ENCODE results near the gene PRPF40B.
A peak's percentile ranks its signal among the peaks of the same experiment; 100 is the strongest.

The PRPF40B gene

DNA sequence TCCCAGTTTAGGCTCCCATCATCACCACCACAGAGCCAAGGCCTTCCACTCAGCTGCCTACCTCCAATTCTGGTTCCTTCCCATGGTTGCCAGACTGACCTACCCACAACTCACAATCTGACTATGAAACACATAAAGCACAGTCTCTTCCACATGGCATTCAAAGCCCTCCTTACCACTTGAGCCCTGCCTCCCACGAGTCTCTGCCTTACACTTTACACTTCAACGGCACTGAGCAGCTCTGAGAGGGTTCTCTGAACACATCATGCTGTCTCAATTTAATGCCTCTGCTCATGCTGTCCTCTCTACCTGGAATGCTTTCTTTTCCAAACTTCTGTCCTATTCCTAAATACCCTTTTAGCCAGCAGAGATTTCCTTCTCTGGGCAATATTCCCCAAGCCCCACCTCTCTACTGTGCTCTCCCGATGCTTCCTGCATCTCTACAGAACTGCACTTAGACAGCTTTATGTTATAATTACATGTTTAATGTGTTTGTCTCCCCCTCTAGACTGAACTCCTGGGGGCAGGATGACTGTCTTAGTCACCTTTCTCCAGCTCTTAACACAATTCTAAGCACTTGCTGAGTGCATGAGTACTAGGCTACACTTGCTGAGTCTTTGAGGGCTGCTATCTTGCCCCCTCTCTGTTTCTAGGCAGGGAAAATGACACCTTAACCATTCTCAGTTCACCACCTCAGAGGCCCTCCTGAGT, 60.4 kb downstream of the PRPF40B start:
- Histone ChIP-seq H3K9ac (ENCODE audit: low read length) (no peak overlapping the region), H4K5ac (ENCODE audit: low read length) (no peak overlapping the region), H3K27me3 (ENCODE audit: insufficient read depth, low read length, poor library complexity) (no peaks in the 10 kb centered on the region), H3K18ac (ENCODE audit: low read length) (no peak overlapping the region), H2BK120ac (ENCODE audit: low read depth, low read length) (no peak overlapping the region), H3K4me3 (ENCODE audit: low read length) (no peak overlapping the region), H4K8ac (ENCODE audit: low read depth, low read length) (no peak overlapping the region), H3K4ac (ENCODE audit: low read depth, low read length) (no peak overlapping the region), H2BK15ac (replicated peaks; ENCODE audit: low read depth) (no peak overlapping the region), H3K56ac (ENCODE audit: low read length) (peak overlapping the region; percentile 32), H3K4me2 (ENCODE audit: low read length) (no peak overlapping the region), H2AK5ac (ENCODE audit: low read length) (no peak overlapping the region), H3K4me1 (ENCODE audit: control insufficient read depth, low read depth, low read length) (peaks cover 9% of the 10 kb centered on the region), H3K36me3 (ENCODE audit: control insufficient read depth, insufficient read depth, low read length) (no peaks in the 10 kb centered on the region), H3K79me1 (ENCODE audit: low read length) (peaks cover 12% of the 10 kb centered on the region), H3K23ac (ENCODE audit: low read length) (no peak overlapping the region), H2BK5ac (ENCODE audit: low read length) (peak overlapping the region; percentile 48), H3K27ac (ENCODE audit: low read depth, low read length) (no peak overlapping the region), H3K79me2 (ENCODE audit: control insufficient read depth, insufficient read depth, low read length) (peaks cover 8% of the 10 kb centered on the region)
- WGBS (ENCODE audit: extremely low coverage, insufficient coverage, low lambda C conversion rate), result no CpG with 5 or more reads among the region's 3 CpGs
- DNase-seq, result peak; percentile 62

GRCh38 chr12:49684310-49684854, 61.0 kb downstream of the PRPF40B start:
- H3K36me3 ChIP-seq (ENCODE audit: control insufficient read depth, insufficient read depth, low read length), result no peaks in the 10 kb centered on the region
- no peaks in the 10 kb centered on the region for H3K27me3 ChIP-seq (ENCODE audit: insufficient read depth, low read length, poor library complexity)
- no peak overlapping the region for H3K4ac ChIP-seq (ENCODE audit: low read depth, low read length)
- no peak overlapping the region for H2AK5ac ChIP-seq (ENCODE audit: low read length)
- no peak overlapping the region for H4K5ac ChIP-seq (ENCODE audit: low read length)
- no peak overlapping the region for H3K23ac ChIP-seq (ENCODE audit: low read length)
- no peak overlapping the region for H3K56ac ChIP-seq (ENCODE audit: low read length)
- H3K79me2 ChIP-seq (ENCODE audit: control insufficient read depth, insufficient read depth, low read length), result peaks cover 8% of the 10 kb centered on the region
- H3K4me3 ChIP-seq (ENCODE audit: low read length), result no peak overlapping the region
- no peak overlapping the region for H2BK120ac ChIP-seq (ENCODE audit: low read depth, low read length)
- H3K4me1 ChIP-seq (ENCODE audit: control insufficient read depth, low read depth, low read length), result peaks cover 9% of the 10 kb centered on the region
- H3K18ac ChIP-seq (ENCODE audit: low read length), result no peak overlapping the region
- H3K79me1 ChIP-seq (ENCODE audit: low read length), result peaks cover 12% of the 10 kb centered on the region
- no peak overlapping the region for H3K27ac ChIP-seq (ENCODE audit: low read depth, low read length)
- DNase-seq, result no peak
- no peak overlapping the region for H3K4me2 ChIP-seq (ENCODE audit: low read length)
- H4K8ac ChIP-seq (ENCODE audit: low read depth, low read length), result no peak overlapping the region
- no peak overlapping the region for H2BK5ac ChIP-seq (ENCODE audit: low read length)
- H2BK15ac ChIP-seq (replicated peaks; ENCODE audit: low read depth), result no peak overlapping the region
- no CpG with 5 or more reads among the region's 5 CpGs for WGBS (ENCODE audit: extremely low coverage, insufficient coverage, low lambda C conversion rate)
- H3K9ac ChIP-seq (ENCODE audit: low read length), result no peak overlapping the region

GRCh38 chr12:49687941-49688340, 64.6 kb downstream of the PRPF40B start:
- no peak overlapping the region for H3K9ac ChIP-seq (ENCODE audit: low read length)
- WGBS (ENCODE audit: extremely low coverage, insufficient coverage, low lambda C conversion rate), result no CpG with 5 or more reads among the region's 2 CpGs
- H3K4me2 ChIP-seq (ENCODE audit: low read length), result no peak overlapping the region
- no peak overlapping the region for H3K27ac ChIP-seq (ENCODE audit: low read depth, low read length)
- no peaks in the 10 kb centered on the region for H3K36me3 ChIP-seq (ENCODE audit: control insufficient read depth, insufficient read depth, low read length)
- no peak overlapping the region for H2BK5ac ChIP-seq (ENCODE audit: low read length)
- H3K18ac ChIP-seq (ENCODE audit: low read length), result no peak overlapping the region
- H2BK15ac ChIP-seq (replicated peaks; ENCODE audit: low read depth), result no peak overlapping the region
- DNase-seq, result peak; percentile 75
- H3K79me1 ChIP-seq (ENCODE audit: low read length), result peaks cover 10% of the 10 kb centered on the region
- H3K4me1 ChIP-seq (ENCODE audit: control insufficient read depth, low read depth, low read length), result peaks cover 9% of the 10 kb centered on the region
- no peak overlapping the region for H3K4ac ChIP-seq (ENCODE audit: low read depth, low read length)
- no peak overlapping the region for H4K8ac ChIP-seq (ENCODE audit: low read depth, low read length)
- H3K23ac ChIP-seq (ENCODE audit: low read length), result no peak overlapping the region
- H3K79me2 ChIP-seq (ENCODE audit: control insufficient read depth, insufficient read depth, low read length), result peaks cover 6% of the 10 kb centered on the region
- H3K27me3 ChIP-seq (ENCODE audit: insufficient read depth, low read length, poor library complexity), result no peaks in the 10 kb centered on the region
- H3K4me3 ChIP-seq (ENCODE audit: low read length), result no peak overlapping the region
- H3K56ac ChIP-seq (ENCODE audit: low read length), result no peak overlapping the region
- no peak overlapping the region for H4K5ac ChIP-seq (ENCODE audit: low read length)
- H2AK5ac ChIP-seq (ENCODE audit: low read length), result no peak overlapping the region
- H2BK120ac ChIP-seq (ENCODE audit: low read depth, low read length), result no peak overlapping the region

DNA sequence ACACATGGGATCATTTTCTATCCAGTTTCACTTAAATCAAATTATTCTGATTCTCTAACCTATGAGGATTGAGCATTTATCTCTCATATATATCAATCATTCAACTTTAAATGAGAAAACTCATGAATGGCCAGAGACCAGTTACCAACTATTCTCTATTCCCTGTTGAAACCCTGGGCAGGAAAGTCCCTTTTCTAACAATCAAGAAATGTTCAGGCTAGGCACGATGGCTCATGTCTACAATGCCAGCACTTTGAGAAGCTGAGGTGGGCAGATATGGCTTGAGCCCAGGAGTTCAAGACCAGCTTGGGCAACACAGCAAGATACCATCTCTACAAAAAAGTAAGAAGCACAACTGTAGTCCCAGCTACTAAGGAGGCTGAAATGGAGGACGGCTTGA, 65.9 kb downstream of the PRPF40B start:
- Histone ChIP-seq H3K27me3 (ENCODE audit: insufficient read depth, low read length, poor library complexity) (no peaks in the 10 kb centered on the region), H3K79me1 (ENCODE audit: low read length) (peaks cover 6% of the 10 kb centered on the region), H3K27ac (ENCODE audit: low read depth, low read length) (no peak overlapping the region), H2BK5ac (ENCODE audit: low read length) (no peak overlapping the region), H3K18ac (ENCODE audit: low read length) (no peak overlapping the region), H3K4ac (ENCODE audit: low read depth, low read length) (no peak overlapping the region), H3K4me1 (ENCODE audit: control insufficient read depth, low read depth, low read length) (peaks cover 2% of the 10 kb centered on the region), H3K79me2 (ENCODE audit: control insufficient read depth, insufficient read depth, low read length) (peaks cover 7% of the 10 kb centered on the region), H3K56ac (ENCODE audit: low read length) (no peak overlapping the region), H4K5ac (ENCODE audit: low read length) (no peak overlapping the region), H3K36me3 (ENCODE audit: control insufficient read depth, insufficient read depth, low read length) (no peaks in the 10 kb centered on the region), H2AK5ac (ENCODE audit: low read length) (no peak overlapping the region), H4K8ac (ENCODE audit: low read depth, low read length) (no peak overlapping the region), H2BK15ac (replicated peaks; ENCODE audit: low read depth) (no peak overlapping the region), H3K9ac (ENCODE audit: low read length) (no peak overlapping the region), H3K4me3 (ENCODE audit: low read length) (no peak overlapping the region), H3K4me2 (ENCODE audit: low read length) (no peak overlapping the region), H3K23ac (ENCODE audit: low read length) (no peak overlapping the region), H2BK120ac (ENCODE audit: low read depth, low read length) (no peak overlapping the region)
- no CpG with 5 or more reads among the region's 2 CpGs for WGBS (ENCODE audit: extremely low coverage, insufficient coverage, low lambda C conversion rate)
- DNase-seq, result no peak

DNA sequence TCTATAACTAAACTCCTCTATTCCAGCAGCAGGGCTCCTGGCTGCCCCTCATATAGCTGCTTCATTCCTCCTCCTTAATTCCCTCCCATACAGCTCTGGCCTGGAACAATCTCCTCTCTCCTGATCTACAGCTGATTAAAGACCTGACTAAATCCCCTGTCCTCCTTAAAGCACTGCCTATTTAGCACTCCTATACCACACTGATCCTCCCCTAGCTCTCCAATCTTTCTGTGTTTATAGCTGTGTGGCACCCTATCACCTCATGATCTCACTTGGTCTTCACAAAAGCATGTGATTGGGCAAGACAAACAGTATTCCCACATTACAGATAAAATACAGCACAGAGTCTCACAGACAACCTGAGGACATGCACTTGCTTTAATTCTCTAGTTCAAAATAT, 66.4 kb downstream of the PRPF40B start:
- H3K4ac ChIP-seq (ENCODE audit: low read depth, low read length), result no peak overlapping the region
- no peak overlapping the region for H3K4me3 ChIP-seq (ENCODE audit: low read length)
- no peaks in the 10 kb centered on the region for H3K36me3 ChIP-seq (ENCODE audit: control insufficient read depth, insufficient read depth, low read length)
- H4K8ac ChIP-seq (ENCODE audit: low read depth, low read length), result no peak overlapping the region
- H3K27ac ChIP-seq (ENCODE audit: low read depth, low read length), result no peak overlapping the region
- H2BK120ac ChIP-seq (ENCODE audit: low read depth, low read length), result no peak overlapping the region
- no peak overlapping the region for H3K56ac ChIP-seq (ENCODE audit: low read length)
- no peak overlapping the region for H2AK5ac ChIP-seq (ENCODE audit: low read length)
- H3K18ac ChIP-seq (ENCODE audit: low read length), result no peak overlapping the region
- no peak overlapping the region for H2BK5ac ChIP-seq (ENCODE audit: low read length)
- H3K79me1 ChIP-seq (ENCODE audit: low read length), result peaks cover 6% of the 10 kb centered on the region
- H3K27me3 ChIP-seq (ENCODE audit: insufficient read depth, low read length, poor library complexity), result no peaks in the 10 kb centered on the region
- H3K4me1 ChIP-seq (ENCODE audit: control insufficient read depth, low read depth, low read length), result peaks cover 2% of the 10 kb centered on the region
- H3K9ac ChIP-seq (ENCODE audit: low read length), result no peak overlapping the region
- H3K4me2 ChIP-seq (ENCODE audit: low read length), result no peak overlapping the region
- H3K79me2 ChIP-seq (ENCODE audit: control insufficient read depth, insufficient read depth, low read length), result peaks cover 7% of the 10 kb centered on the region
- H4K5ac ChIP-seq (ENCODE audit: low read length), result no peak overlapping the region
- H3K23ac ChIP-seq (ENCODE audit: low read length), result no peak overlapping the region
- no peak overlapping the region for H2BK15ac ChIP-seq (replicated peaks; ENCODE audit: low read depth)
- no peak for DNase-seq

DNA sequence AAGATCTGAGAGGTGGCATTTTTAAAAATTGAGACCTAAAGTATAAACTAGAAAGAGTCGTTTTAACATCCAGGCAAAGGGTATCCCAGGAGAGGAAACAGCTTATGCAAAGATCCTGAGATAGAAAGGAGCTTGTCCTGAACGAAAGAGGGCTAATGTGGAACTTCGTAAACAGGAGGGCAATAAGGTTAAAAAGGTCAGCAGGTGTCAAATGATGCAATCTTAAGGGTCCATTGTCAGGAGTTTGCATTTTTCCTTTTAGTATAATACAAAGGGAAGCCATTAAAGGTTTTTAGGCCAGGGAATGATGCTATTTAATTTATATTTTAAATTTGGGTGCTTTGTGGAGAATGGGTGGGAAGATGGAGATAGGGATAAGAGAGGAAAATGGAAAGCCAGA, 69.5 kb downstream of the PRPF40B start:
- Histone ChIP-seq H3K9ac (ENCODE audit: low read length) (no peak overlapping the region), H2BK120ac (ENCODE audit: low read depth, low read length) (no peak overlapping the region), H2BK5ac (ENCODE audit: low read length) (no peak overlapping the region), H3K27ac (ENCODE audit: low read depth, low read length) (no peak overlapping the region), H3K4ac (ENCODE audit: low read depth, low read length) (no peak overlapping the region), H2BK15ac (replicated peaks; ENCODE audit: low read depth) (no peak overlapping the region), H3K27me3 (ENCODE audit: insufficient read depth, low read length, poor library complexity) (no peaks in the 10 kb centered on the region), H2AK5ac (ENCODE audit: low read length) (no peak overlapping the region), H3K4me1 (ENCODE audit: control insufficient read depth, low read depth, low read length) (peaks cover 9% of the 10 kb centered on the region), H3K79me1 (ENCODE audit: low read length) (peaks cover 11% of the 10 kb centered on the region), H3K23ac (ENCODE audit: low read length) (no peak overlapping the region), H3K4me3 (ENCODE audit: low read length) (no peak overlapping the region), H4K8ac (ENCODE audit: low read depth, low read length) (no peak overlapping the region), H3K56ac (ENCODE audit: low read length) (no peak overlapping the region), H3K79me2 (ENCODE audit: control insufficient read depth, insufficient read depth, low read length) (peaks cover 18% of the 10 kb centered on the region), H3K36me3 (ENCODE audit: control insufficient read depth, insufficient read depth, low read length) (no peaks in the 10 kb centered on the region), H4K5ac (ENCODE audit: low read length) (no peak overlapping the region), H3K18ac (ENCODE audit: low read length) (no peak overlapping the region), H3K4me2 (ENCODE audit: low read length) (no peak overlapping the region)
- WGBS (ENCODE audit: extremely low coverage, insufficient coverage, low lambda C conversion rate), result no CpG with 5 or more reads among the region's 3 CpGs
- DNase-seq, result no peak

Measured in mesendoderm (in vitro differentiated cells).